OCI-LY3 (cell line): Measurements from ENCODE around the gene OR11G2.
"Not testable (repeated sequence)": the region's sequence is repeated elsewhere in the genome, so short reads cannot be mapped to it uniquely, and the experiment has no call there.

Source experiments
- H2AFZ ChIP-seq: fragments of 200-600, 300-600 bp; shearing (Covaris generic); 2 replicates; pipeline ENCODE4 v1.6.0; 2014; ENCODE audit warnings: antibody characterized with exemption, low read depth, low read length
- H3K27ac ChIP-seq: fragments of 200-600, 300-600 bp; sonication (generic); 2 replicates; pipeline ENCODE4 v1.5.1; 2014; ENCODE audit warnings: mild to moderate bottlenecking, low read length, moderate library complexity, mixed read lengths
- H3K27me3 ChIP-seq: fragments of 200-600, 300-600 bp; sonication (generic); 2 replicates; pipeline ENCODE4 v1.6.1; 2014; ENCODE audit warnings: low read depth, low read length, mixed read lengths
- H3K36me3 ChIP-seq: fragments of 200-600, 300-600 bp; sonication (generic); replicated peaks from 2 replicates; pipeline ENCODE3; 2014; ENCODE audit warnings: low read depth, low read length, mixed read lengths
- H3K4me1 ChIP-seq: fragments of 300-600, 200-600 bp; sonication (generic); 2 replicates; pipeline ENCODE4 v1.6.1; 2014; ENCODE audit warnings: low read length, mixed read lengths
- H3K4me2 ChIP-seq: fragments of 200-600, 300-600 bp; sonication (generic); 2 replicates; pipeline ENCODE4 v1.6.1; 2014; ENCODE audit warnings: low read length, mixed read lengths
- H3K4me3 ChIP-seq: fragments of 300-600, 200-600 bp; sonication (generic); 2 replicates; pipeline ENCODE4 v1.5.1; 2014; ENCODE audit warnings: antibody characterized with exemption, mild to moderate bottlenecking, low read length, moderate library complexity
- H3K79me2 ChIP-seq: fragments of 300-600, 200-600 bp; shearing (Covaris generic); 2 replicates; pipeline ENCODE4 v1.6.1; 2014; ENCODE audit warnings: mild to moderate bottlenecking, low read length, mixed read lengths
- H3K9ac ChIP-seq: fragments of 300-600, 200-600 bp; shearing (Covaris generic); 2 replicates; pipeline ENCODE4 v1.6.0; 2014; ENCODE audit warnings: mild to moderate bottlenecking, low read length, moderate library complexity
- H3K9me3 ChIP-seq: fragments of 200-600, 300-600 bp; shearing (Covaris generic); 2 replicates; pipeline ENCODE4 v1.6.1; 2014; ENCODE audit warnings: low read length, mixed read lengths; ENCODE audit not compliant: insufficient read depth
- H4K20me1 ChIP-seq: fragments of 200-600, 300-600 bp; sonication (generic); 2 replicates; pipeline ENCODE4 v1.6.1; 2016; ENCODE audit warnings: low read length, mixed read lengths; ENCODE audit not compliant: insufficient read depth
- EZH2phosphoT487 ChIP-seq: fragments of 200-600 bp; shearing (Covaris generic); IDR thresholded peaks from 2 replicates; pipeline ENCODE4 v1.6.1; 2018; ENCODE audit warnings: antibody characterized with exemption, mixed run types, low read depth
- TF ChIP-seq, protein P1 (sequence below): fragments of 200-600, 300-600 bp; sonication (generic); IDR thresholded peaks from 2 replicates; pipeline ENCODE4 v1.5.1; 2014; ENCODE audit warnings: antibody characterized with exemption, low read length, low read depth

OR11G2 gene

DNA sequence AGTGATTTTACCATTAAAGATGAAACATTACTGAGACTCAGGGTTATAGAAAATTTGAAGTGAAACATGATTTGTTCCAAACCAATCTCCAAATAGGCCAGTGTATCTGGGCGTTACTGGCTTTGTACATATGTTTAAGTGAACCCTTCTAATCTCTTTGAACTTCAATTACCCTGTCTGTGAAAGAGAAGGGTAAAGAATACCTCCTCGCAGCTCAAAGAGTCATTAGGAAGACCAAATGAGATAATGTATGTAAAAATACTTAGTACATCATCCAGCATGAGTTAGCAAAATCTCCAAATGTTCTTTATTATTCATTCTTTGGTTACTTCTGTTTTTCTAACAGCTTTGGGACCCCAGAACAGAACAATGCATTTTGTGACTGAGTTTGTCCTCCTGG, 32.7 kb downstream of the OR11G2 start, which contains the start of gene OR11H6:
TSS of gene OR11H6 (plus strand) at position 301 of the 400 bp plus-strand sequence. CDS start at position 301, 0 bp downstream.
- Histone ChIP-seq H3K4me3 (no peak within 1 kb of the TSS), H3K36me3 (no peaks in the 10 kb centered on the region), H3K4me1 (no peaks in the 10 kb centered on the region), H3K27ac (no peak within 1 kb of the TSS), H3K79me2 (no peaks in the 10 kb centered on the region), H3K9me3 (no peaks in the 10 kb centered on the region), H3K27me3 (no peaks in the 10 kb centered on the region), H3K9ac (no peak within 1 kb of the TSS), H3K4me2 (no peak within 1 kb of the TSS), H2AFZ (no peak within 1 kb of the TSS), H4K20me1 (no peaks in the 10 kb centered on the region)
- TF ChIP-seq EZH2phosphoT487, result no peak
- TF ChIP-seq, protein P1, sequence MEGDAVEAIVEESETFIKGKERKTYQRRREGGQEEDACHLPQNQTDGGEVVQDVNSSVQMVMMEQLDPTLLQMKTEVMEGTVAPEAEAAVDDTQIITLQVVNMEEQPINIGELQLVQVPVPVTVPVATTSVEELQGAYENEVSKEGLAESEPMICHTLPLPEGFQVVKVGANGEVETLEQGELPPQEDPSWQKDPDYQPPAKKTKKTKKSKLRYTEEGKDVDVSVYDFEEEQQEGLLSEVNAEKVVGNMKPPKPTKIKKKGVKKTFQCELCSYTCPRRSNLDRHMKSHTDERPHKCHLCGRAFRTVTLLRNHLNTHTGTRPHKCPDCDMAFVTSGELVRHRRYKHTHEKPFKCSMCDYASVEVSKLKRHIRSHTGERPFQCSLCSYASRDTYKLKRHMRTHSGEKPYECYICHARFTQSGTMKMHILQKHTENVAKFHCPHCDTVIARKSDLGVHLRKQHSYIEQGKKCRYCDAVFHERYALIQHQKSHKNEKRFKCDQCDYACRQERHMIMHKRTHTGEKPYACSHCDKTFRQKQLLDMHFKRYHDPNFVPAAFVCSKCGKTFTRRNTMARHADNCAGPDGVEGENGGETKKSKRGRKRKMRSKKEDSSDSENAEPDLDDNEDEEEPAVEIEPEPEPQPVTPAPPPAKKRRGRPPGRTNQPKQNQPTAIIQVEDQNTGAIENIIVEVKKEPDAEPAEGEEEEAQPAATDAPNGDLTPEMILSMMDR, result no peak

GRCh38 chr14:20228681-20229080, 38.0 kb downstream of the OR11G2 start, which contains the start of gene OR11H7:
Gene OR11H7 (plus strand): TSS chr14:20228981.
- Histone ChIP-seq H3K4me1 (no peaks in the 10 kb centered on the region), H3K27me3 (no peaks in the 10 kb centered on the region), H3K4me2 (no peak within 1 kb of the TSS), H3K79me2 (no peaks in the 10 kb centered on the region), H3K9ac (no peak within 1 kb of the TSS), H2AFZ (no peak within 1 kb of the TSS), H3K36me3 (no peaks in the 10 kb centered on the region), H3K9me3 (no peaks in the 10 kb centered on the region), H4K20me1 (no peaks in the 10 kb centered on the region), H3K4me3 (no peak within 1 kb of the TSS), H3K27ac (no peak within 1 kb of the TSS)
- TF ChIP-seq, protein P1, result no peak
- no peak for TF ChIP-seq EZH2phosphoT487

DNA sequence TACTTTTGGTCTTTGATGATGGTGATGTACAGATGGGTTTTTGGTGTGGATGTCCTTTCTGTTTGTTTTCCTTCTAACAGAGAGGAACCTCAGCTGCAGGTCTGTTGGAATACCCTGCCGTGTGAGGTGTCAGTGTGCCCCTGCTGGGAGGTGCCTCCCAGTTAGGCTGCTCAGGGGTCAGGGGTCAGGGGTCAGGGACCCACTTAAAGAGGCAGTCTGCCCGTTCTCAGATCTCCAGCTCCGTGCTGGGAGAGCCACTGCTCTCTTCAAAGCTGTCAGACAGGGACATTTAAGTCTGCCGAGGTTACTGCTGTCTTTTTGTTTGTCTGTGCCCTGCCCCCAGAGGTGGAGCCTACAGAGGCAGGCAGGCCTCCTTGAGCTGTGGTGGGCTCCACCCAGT, 44.7 kb downstream of the OR11G2 start:
- not testable (repeated sequence) for H4K20me1 ChIP-seq, H3K9ac ChIP-seq, H3K36me3 ChIP-seq, H3K27me3 ChIP-seq, H3K4me2 ChIP-seq, H3K4me3 ChIP-seq, H3K9me3 ChIP-seq, H3K79me2 ChIP-seq, H3K27ac ChIP-seq, H2AFZ ChIP-seq, H3K4me1 ChIP-seq

GRCh38 chr14:20247646-20248246, 57.0 kb downstream of the OR11G2 start:
- Histone ChIP-seq H3K4me3 (no peak overlapping the region), H4K20me1 (no peaks in the 10 kb centered on the region), H3K27ac (no peak overlapping the region), H3K9ac (no peak overlapping the region), H3K79me2 (no peaks in the 10 kb centered on the region), H3K4me1 (no peaks in the 10 kb centered on the region), H3K4me2 (no peak overlapping the region), H3K27me3 (no peaks in the 10 kb centered on the region; the same call in 1 of the 2 replicates), H3K9me3 (no peaks in the 10 kb centered on the region), H3K36me3 (no peaks in the 10 kb centered on the region), H2AFZ (no peak overlapping the region)
- TF ChIP-seq, protein P1, result peak; percentile 59
- no peak for TF ChIP-seq EZH2phosphoT487
